Peyer's patch (tissue), 4 donors: ENCODE results near the gene SLC6A1. TPM values are rescaled to one million over a fixed set of nuclear protein-coding genes. Genes with fewer than 3 reads are reported as not detected.

Source experiments
- DNase-seq, 3 donors: peaks; one replicate each; pipeline ENCODE4 v3.0.0-alpha.2; 2017 to 2019
- H3K27ac ChIP-seq, 4 donors: fragments of 200-600 bp; sonication (generic); one replicate each; pipeline ENCODE4 v1.5.1; 2016 to 2019
- H3K27me3 ChIP-seq, 2 donors: fragments of 200-600 bp; sonication (generic); one replicate each; pipeline ENCODE4 v1.5.1; 2019
- H3K36me3 ChIP-seq, 3 donors: fragments of 200-600 bp; sonication (generic); one replicate each; pipeline ENCODE4 v1.5.1; 2016 to 2019
- H3K4me1 ChIP-seq, 4 donors: fragments of 200-600 bp; sonication (generic); one replicate each; pipeline ENCODE4 v1.5.1; 2016 to 2019
- H3K4me3 ChIP-seq, 4 donors: fragments of 200-600 bp; sonication (generic); 1 replicate in 3 of 4; 2 replicates in 1 of 4; pipeline ENCODE4 v1.5.1; 2016 to 2019; ENCODE audit warnings: mild to moderate bottlenecking in 1 of 4
- H3K9me3 ChIP-seq, 4 donors: fragments of 200-600 bp; sonication (generic); one replicate each; pipeline ENCODE4 v1.5.1; 2016 to 2019; ENCODE audit warnings: mild to moderate bottlenecking in 1 of 4
- CTCF ChIP-seq, 6 experiments: fragments of 450-650 bp in 4 of 6; fragments of 200-600 bp in 2 of 6; sonication (generic) in 1 of 6; IDR thresholded peaks; one replicate each; pipeline ENCODE4 v1.5.1; 2017 to 2019; ENCODE audit warnings: antibody characterized with exemption in 6 of 6, mild to moderate bottlenecking in 3 of 6, moderate library complexity in 1 of 6
- POLR2A ChIP-seq, 2 donors: fragments of 450-650 bp; IDR thresholded peaks; one replicate each; pipeline ENCODE4 v1.5.1; 2017; ENCODE audit warnings: antibody characterized with exemption in 2 of 2, mild to moderate bottlenecking in 2 of 2, moderate library complexity in 2 of 2
- total RNA-seq, 4 donors: library from RNA; depleted of rRNA; stranded (reverse); fragments of >200 nt; gene quantifications; one replicate each; pipeline ENCODE4 v1.1.0, GENCODE V29; 2016

The SLC6A1 gene
- total RNA-seq, 4 donors from 2014 or later, result 0.27 to 5.0 (median 0.38) TPM; not detected in 1

- TF ChIP-seq CTCF (IDR thresholded peaks at IDR 0.05) (no peak), POLR2A (IDR thresholded peaks at IDR 0.05) (no peak)
- no peak for DNase-seq
- no peaks in the 10 kb centered on the region for H3K36me3 ChIP-seq
- H3K9me3 ChIP-seq, result no peaks in the 10 kb centered on the region
- no peak overlapping the region for H3K4me3 ChIP-seq
- H3K4me1 ChIP-seq, result no peaks in the 10 kb centered on the region
- H3K27me3 ChIP-seq, result no peaks in the 10 kb centered on the region
- no peak overlapping the region for H3K27ac ChIP-seq
Measured at GRCh38 chr3:11020764-11021163, 28.2 kb downstream of the SLC6A1 start.

- H3K27ac ChIP-seq, result no peak overlapping the region
- H3K36me3 ChIP-seq, result no peaks in the 10 kb centered on the region
- no peaks in the 10 kb centered on the region for H3K4me1 ChIP-seq
- no peaks in the 10 kb centered on the region for H3K27me3 ChIP-seq
- no peaks in the 10 kb centered on the region for H3K9me3 ChIP-seq
- TF ChIP-seq POLR2A (IDR thresholded peaks at IDR 0.05) (no peak), CTCF (IDR thresholded peaks at IDR 0.05) (no peak)
- H3K4me3 ChIP-seq, result no peak overlapping the region
- no peak for DNase-seq
Measured at GRCh38 chr3:11021611-11022011, 29.1 kb downstream of the SLC6A1 start.

GRCh38 chr3:11022115-11022514 lies 29.6 kb downstream of the SLC6A1 start:
- Histone ChIP-seq H3K9me3 (no peaks in the 10 kb centered on the region), H3K36me3 (no peaks in the 10 kb centered on the region), H3K27ac (no peak overlapping the region), H3K4me1 (no peaks in the 10 kb centered on the region), H3K27me3 (no peaks in the 10 kb centered on the region), H3K4me3 (no peak overlapping the region)
- TF ChIP-seq CTCF (IDR thresholded peaks at IDR 0.05) (no peak), POLR2A (IDR thresholded peaks at IDR 0.05) (no peak)
- DNase-seq, result no peak

GRCh38 chr3:11024181-11024580 lies 31.6 kb downstream of the SLC6A1 start:
- Histone ChIP-seq H3K4me3 (no peak overlapping the region), H3K27ac (no peak overlapping the region), H3K4me1 (no peaks in the 10 kb centered on the region), H3K36me3 (no peaks in the 10 kb centered on the region), H3K9me3 (no peaks in the 10 kb centered on the region), H3K27me3 (no peaks in the 10 kb centered on the region)
- no peak for TF ChIP-seq POLR2A (IDR thresholded peaks at IDR 0.05)
- TF ChIP-seq CTCF (IDR thresholded peaks at IDR 0.05), result no peak
- no peak for DNase-seq

GRCh38 chr3:11029948-11030347 lies 37.4 kb downstream of the SLC6A1 start:
- Histone ChIP-seq H3K4me3 (no peak overlapping the region), H3K27me3 (no peaks in the 10 kb centered on the region), H3K27ac (no peak overlapping the region), H3K4me1 (no peaks in the 10 kb centered on the region), H3K36me3 (no peaks in the 10 kb centered on the region), H3K9me3 (no peaks in the 10 kb centered on the region)
- TF ChIP-seq POLR2A (IDR thresholded peaks at IDR 0.05), result no peak
- no peak for TF ChIP-seq CTCF (IDR thresholded peaks at IDR 0.05)
- no peak for DNase-seq

GRCh38 chr3:11033871-11034270 lies 41.3 kb downstream of the SLC6A1 start:
- Histone ChIP-seq H3K4me1 (no peaks in the 10 kb centered on the region), H3K9me3 (no peaks in the 10 kb centered on the region), H3K27me3 (no peaks in the 10 kb centered on the region), H3K27ac (no peak overlapping the region), H3K4me3 (no peak overlapping the region), H3K36me3 (no peaks in the 10 kb centered on the region)
- DNase-seq, result no peak
- TF ChIP-seq POLR2A (IDR thresholded peaks at IDR 0.05), result no peak
- no peak for TF ChIP-seq CTCF (IDR thresholded peaks at IDR 0.05)
